Measurements from ENCODE around the gene SACM1L.

GRCh38 chr3:45666757-45667431 is 22.3 kb upstream of the SACM1L start:
- no peak for TF ChIP-seq CTCF (IDR thresholded peaks at IDR 0.05; ENCODE audit: low read depth, low read length, missing input control)
- TF ChIP-seq MAX (IDR thresholded peaks at IDR 0.05): no peak
- TF ChIP-seq REST (IDR thresholded peaks at IDR 0.05): no peak
- no peak for TF ChIP-seq TAF1 (conservative IDR thresholded peaks at IDR 0.05)
- no peak for TF ChIP-seq HNF4G (IDR thresholded peaks at IDR 0.05)
- TF ChIP-seq GABPA (IDR thresholded peaks at IDR 0.05 in 1 of 2, conservative IDR thresholded peaks at IDR 0.05 in 1 of 2): no peak
- no peak for TF ChIP-seq ZBTB33 (IDR thresholded peaks at IDR 0.05)

Measured in liver (tissue), 3 donors.